ENCODE results near the gene WFS1. TPM values are rescaled to one million over a fixed set of nuclear protein-coding genes. Genes with fewer than 3 reads are reported as not detected.
A peak's percentile ranks its signal among the peaks of the same experiment; 100 is the strongest.

The WFS1 gene
- total RNA-seq, 4 donors from 2014 or later = 95.7 to 137 (median 101) TPM

DNA sequence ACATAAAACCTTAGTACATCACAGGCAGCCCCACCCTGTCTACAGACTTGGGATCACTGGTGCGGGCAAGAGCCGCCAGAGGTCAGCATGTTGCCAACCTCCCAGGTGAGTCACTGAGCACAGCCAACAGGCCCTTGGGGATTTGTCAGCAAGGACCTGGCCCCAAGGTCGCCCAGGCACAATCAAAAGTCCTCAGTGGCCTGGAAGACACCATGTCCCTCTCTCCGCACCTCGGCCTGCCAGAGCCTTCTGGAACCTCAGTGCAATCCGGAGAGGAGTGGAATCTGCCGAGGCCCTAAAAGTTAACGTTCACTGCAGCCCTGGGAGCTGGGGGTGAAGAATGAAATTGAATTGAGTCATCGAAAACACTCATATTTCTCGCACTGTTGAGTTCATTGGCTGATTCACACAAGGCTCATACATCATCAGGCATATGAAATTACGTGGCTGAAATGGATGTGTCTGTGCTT lies 74.3 kb downstream of the WFS1 start:
- no peak overlapping the region for H3K4me3 ChIP-seq
- peaks cover 0 to 12% (median 0%) of the 10 kb centered on the region in 3 donors for H3K9me3 ChIP-seq
- H3K36me3 ChIP-seq = no peaks in the 10 kb centered on the region
- no peak for ATAC-seq
- peaks cover 52% of the 10 kb centered on the region for H3K27me3 ChIP-seq
- H3K4me1 ChIP-seq = peaks cover 0 to 6% (median 0%) of the 10 kb centered on the region in 3 donors
- TF ChIP-seq, protein P1, sequence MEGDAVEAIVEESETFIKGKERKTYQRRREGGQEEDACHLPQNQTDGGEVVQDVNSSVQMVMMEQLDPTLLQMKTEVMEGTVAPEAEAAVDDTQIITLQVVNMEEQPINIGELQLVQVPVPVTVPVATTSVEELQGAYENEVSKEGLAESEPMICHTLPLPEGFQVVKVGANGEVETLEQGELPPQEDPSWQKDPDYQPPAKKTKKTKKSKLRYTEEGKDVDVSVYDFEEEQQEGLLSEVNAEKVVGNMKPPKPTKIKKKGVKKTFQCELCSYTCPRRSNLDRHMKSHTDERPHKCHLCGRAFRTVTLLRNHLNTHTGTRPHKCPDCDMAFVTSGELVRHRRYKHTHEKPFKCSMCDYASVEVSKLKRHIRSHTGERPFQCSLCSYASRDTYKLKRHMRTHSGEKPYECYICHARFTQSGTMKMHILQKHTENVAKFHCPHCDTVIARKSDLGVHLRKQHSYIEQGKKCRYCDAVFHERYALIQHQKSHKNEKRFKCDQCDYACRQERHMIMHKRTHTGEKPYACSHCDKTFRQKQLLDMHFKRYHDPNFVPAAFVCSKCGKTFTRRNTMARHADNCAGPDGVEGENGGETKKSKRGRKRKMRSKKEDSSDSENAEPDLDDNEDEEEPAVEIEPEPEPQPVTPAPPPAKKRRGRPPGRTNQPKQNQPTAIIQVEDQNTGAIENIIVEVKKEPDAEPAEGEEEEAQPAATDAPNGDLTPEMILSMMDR (IDR thresholded peaks at IDR 0.05) = no peak
- TF ChIP-seq POLR2AphosphoS5 (IDR thresholded peaks at IDR 0.05) (no peak), POLR2A (IDR thresholded peaks at IDR 0.05) (no peak), EP300 (IDR thresholded peaks at IDR 0.05) (no peak)
- no peak overlapping the region for H3K27ac ChIP-seq
- whole genome bisulfite sequencing, 2 donors (ENCODE audit: low coverage in 1 of 2) = 58 to 93% methylated on average over 2 to 5 of the region's 11 CpGs

DNA sequence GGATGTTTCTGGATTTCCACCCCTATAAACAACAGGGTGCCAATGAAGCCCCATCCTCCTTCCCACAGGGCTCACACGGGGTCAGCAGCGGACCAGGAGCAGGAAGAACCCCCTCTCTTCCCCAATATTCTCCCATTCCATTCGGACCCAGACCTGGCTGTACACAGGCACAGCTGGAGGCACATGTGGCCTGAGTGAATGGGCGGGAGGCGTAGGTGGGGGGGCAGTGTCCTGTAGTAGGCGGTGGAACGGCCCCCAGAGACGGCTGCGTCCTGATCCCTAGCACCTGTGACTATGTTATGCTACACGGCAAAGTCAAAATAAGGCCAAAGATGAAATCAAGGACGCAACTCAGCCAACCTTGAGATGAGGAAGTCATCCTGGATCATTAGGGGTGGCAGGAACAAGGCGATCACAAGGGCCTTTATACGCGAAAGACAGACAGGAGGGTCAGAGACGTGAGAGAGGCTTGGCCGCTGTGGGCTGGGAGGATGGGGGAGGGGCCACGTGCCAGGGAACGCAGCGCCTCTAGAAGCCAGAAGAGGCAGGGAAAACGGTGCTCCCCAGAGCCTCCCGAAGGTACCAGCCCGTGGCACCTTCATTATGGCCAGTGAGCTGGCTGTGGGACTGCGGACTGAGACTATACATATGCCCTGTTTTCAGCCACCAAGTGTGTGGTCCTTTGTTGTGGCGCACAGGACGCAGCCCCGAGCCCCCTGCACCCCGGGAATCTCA lies 75.6 kb downstream of the WFS1 start:
- Histone ChIP-seq H3K9me3 (peaks cover 0 to 12% (median 0%) of the 10 kb centered on the region in 3 donors), H3K27ac (no peak overlapping the region), H3K27me3 (peaks cover 50% of the 10 kb centered on the region), H3K4me3 (no peak overlapping the region), H3K4me1 (peaks cover 0 to 6% (median 0%) of the 10 kb centered on the region in 3 donors), H3K36me3 (no peaks in the 10 kb centered on the region)
- WGBS, 2 donors (ENCODE audit: low coverage in 1 of 2) = 68 to 100% methylated on average over 4 to 13 of the region's 27 CpGs
- TF ChIP-seq POLR2A (IDR thresholded peaks at IDR 0.05) (no peak), EP300 (IDR thresholded peaks at IDR 0.05) (no peak), POLR2AphosphoS5 (IDR thresholded peaks at IDR 0.05) (no peak)
- TF ChIP-seq, protein P1 (IDR thresholded peaks at IDR 0.05) = no peak
- no peak for ATAC-seq

DNA sequence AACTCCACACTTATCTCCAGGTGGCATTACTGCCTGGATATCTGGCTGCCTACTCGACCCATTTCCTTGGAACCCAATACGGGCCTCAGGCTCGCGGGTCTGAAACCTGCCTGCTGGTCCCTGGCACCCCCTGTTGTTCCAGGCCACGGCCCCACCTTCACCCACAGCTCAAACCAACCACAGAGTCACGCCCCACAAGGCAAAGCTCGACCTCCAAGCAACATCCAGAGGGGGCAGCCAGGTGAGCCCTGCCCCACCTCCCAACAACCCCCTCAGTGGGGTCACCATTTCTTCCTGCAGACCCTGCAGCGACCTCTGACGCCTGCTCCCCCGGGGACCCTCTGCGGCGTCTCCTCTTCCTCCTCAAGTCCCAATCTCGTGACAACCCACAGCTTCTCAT lies 76.2 kb downstream of the WFS1 start:
- H3K4me3 ChIP-seq = no peak overlapping the region
- H3K9me3 ChIP-seq = peaks cover 0 to 12% (median 0%) of the 10 kb centered on the region in 3 donors
- H3K27ac ChIP-seq = no peak overlapping the region
- no peak for TF ChIP-seq EP300 (IDR thresholded peaks at IDR 0.05)
- no peak for TF ChIP-seq POLR2A (IDR thresholded peaks at IDR 0.05)
- TF ChIP-seq POLR2AphosphoS5 (IDR thresholded peaks at IDR 0.05) = no peak
- H3K36me3 ChIP-seq = no peaks in the 10 kb centered on the region
- H3K4me1 ChIP-seq = peaks cover 0 to 6% (median 0%) of the 10 kb centered on the region in 3 donors
- 83 to 90% methylated on average over 7 to 12 of the region's 13 CpGs for WGBS, 2 donors (ENCODE audit: low coverage in 1 of 2)
- ATAC-seq = no peak
- H3K27me3 ChIP-seq = peaks cover 50% of the 10 kb centered on the region

DNA sequence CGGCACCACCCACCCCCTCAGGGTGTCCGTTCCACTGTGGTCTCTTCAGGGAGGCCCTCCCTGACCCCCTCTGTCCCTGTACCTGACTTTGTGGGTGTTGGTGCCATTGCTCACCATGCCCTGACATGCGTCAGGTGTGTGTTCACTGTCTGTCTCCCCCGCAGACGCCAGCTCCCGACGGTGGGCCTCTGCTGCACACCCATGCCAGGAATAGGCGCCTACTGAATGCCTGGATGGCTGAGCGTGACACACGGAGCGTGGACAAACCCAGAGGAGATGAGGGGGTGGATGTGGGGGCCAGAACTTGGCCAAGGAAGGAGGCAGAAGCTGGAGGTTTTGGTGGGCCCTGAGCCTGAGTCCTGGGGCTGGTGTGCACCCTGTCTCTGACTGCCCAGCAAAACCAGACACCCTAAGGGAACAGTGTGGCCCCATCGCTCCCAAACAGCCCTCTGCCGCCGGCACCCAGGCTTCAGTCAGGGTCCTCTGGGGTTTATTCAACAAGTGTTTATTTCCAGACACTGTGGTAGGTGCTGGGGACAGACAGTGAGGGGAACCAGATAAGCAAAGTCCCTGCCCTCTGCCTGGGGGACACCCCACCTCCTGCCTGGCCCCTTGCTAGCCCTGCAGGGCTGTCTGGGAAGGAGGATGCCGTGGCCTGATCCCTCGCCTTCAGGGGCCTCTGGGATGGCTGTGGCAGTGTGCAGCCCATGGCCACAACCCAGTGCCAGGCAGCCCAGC lies 76.9 kb downstream of the WFS1 start:
- Histone ChIP-seq H3K4me3 (no peak overlapping the region), H3K9me3 (peaks cover 0 to 12% (median 0%) of the 10 kb centered on the region in 3 donors), H3K27me3 (peaks cover 55% of the 10 kb centered on the region), H3K4me1 (peaks cover 0 to 6% (median 0%) of the 10 kb centered on the region in 3 donors), H3K36me3 (no peaks in the 10 kb centered on the region), H3K27ac (no peak overlapping the region)
- ATAC-seq = peak; percentile 20
- TF ChIP-seq POLR2A (IDR thresholded peaks at IDR 0.05) (no peak), POLR2AphosphoS5 (IDR thresholded peaks at IDR 0.05) (no peak), EP300 (IDR thresholded peaks at IDR 0.05) (no peak)
- TF ChIP-seq, protein P1 (IDR thresholded peaks at IDR 0.05) = no peak
- WGBS, 2 donors (ENCODE audit: low coverage in 1 of 2) = 77% methylated on average over 4 of the region's 16 CpGs; no CpG with 5 or more reads in 1 of the 2 donors

- 87% methylated on average over 6 of the region's 17 CpGs; no CpG with 5 or more reads in 1 of the 2 donors for WGBS, 2 donors (ENCODE audit: low coverage in 1 of 2)
- no peak for ATAC-seq
These were observed 77.9 kb downstream of the WFS1 start for GRCh38 chr4:6347511-6348045.

More at GRCh38 chr4:6347511-6348045, 77.9 kb downstream of the WFS1 start:
- Histone ChIP-seq H3K27ac (no peak overlapping the region), H3K27me3 (peaks cover 65% of the 10 kb centered on the region), H3K36me3 (no peaks in the 10 kb centered on the region), H3K4me1 (peaks cover 0 to 2% (median 0%) of the 10 kb centered on the region in 3 donors), H3K4me3 (no peak overlapping the region), H3K9me3 (peaks cover 0 to 12% (median 0%) of the 10 kb centered on the region in 3 donors)
- TF ChIP-seq, protein P1 (IDR thresholded peaks at IDR 0.05) = no peak
- TF ChIP-seq EP300 (IDR thresholded peaks at IDR 0.05) (no peak), POLR2A (IDR thresholded peaks at IDR 0.05) (no peak), POLR2AphosphoS5 (IDR thresholded peaks at IDR 0.05) (no peak)
